Right lobe of liver (tissue), 4 donors: ENCODE measurements around the gene IER3.
"Not testable (repeated sequence)": the region's sequence is repeated elsewhere in the genome, so short reads cannot be mapped to it uniquely, and the experiment has no call there.

Experiments used
- POLR2A ChIP-seq: fragments of 450-650 bp; IDR thresholded peaks from one replicate; pipeline ENCODE4 v1.6.1; 2017; ENCODE audit warnings: antibody characterized with exemption, mild to moderate bottlenecking
- TF ChIP-seq, protein P1 (sequence below), 4 donors: fragments of 200-600 bp in 3 of 4; fragments of 450-650 bp in 1 of 4; IDR thresholded peaks; one replicate each; pipeline versions ENCODE4 v1.5.1 to v1.8.0; 2016 to 2022; ENCODE audit warnings: antibody characterized with exemption in 4 of 4, mild to moderate bottlenecking in 2 of 4
- donor health status: DM: no; HTN: no; CAD: no.
- donor health status: DM: no; HTN: no; CAD: no.
- donor health status: DM: no; HTN: yes; CAD: no.

DNA sequence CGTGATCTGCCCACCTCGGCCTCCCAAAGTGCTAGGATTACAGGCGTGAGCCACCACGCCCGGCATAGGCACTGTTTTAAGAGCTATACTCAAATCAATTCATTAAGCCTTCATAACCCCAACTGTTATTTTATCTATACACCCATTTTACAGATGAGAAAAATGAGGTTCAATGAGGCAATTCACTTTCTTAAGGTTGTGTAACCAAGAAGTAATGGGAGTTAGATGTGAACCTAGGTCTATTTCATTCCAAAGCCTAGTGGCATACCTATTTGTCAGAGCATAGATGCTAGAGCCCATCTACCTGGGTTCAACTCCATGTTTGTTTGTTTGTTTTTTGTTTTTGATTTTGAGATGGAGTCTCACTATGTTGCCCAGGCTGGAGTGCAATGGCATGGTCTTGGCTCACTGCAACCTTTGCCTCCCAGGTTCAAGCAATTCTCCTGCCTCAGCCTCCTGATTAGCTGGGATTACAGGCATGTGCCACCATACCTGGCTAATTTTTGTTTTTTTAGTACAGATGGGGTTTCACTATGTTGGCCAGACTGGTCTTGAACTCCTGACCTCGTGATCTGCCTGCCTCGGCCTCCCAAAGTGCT lies 12.2 kb upstream of the IER3 start:
- TF ChIP-seq, protein P1, sequence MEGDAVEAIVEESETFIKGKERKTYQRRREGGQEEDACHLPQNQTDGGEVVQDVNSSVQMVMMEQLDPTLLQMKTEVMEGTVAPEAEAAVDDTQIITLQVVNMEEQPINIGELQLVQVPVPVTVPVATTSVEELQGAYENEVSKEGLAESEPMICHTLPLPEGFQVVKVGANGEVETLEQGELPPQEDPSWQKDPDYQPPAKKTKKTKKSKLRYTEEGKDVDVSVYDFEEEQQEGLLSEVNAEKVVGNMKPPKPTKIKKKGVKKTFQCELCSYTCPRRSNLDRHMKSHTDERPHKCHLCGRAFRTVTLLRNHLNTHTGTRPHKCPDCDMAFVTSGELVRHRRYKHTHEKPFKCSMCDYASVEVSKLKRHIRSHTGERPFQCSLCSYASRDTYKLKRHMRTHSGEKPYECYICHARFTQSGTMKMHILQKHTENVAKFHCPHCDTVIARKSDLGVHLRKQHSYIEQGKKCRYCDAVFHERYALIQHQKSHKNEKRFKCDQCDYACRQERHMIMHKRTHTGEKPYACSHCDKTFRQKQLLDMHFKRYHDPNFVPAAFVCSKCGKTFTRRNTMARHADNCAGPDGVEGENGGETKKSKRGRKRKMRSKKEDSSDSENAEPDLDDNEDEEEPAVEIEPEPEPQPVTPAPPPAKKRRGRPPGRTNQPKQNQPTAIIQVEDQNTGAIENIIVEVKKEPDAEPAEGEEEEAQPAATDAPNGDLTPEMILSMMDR (IDR thresholded peaks at IDR 0.05): not testable (repeated sequence)
- not testable (repeated sequence) for TF ChIP-seq POLR2A
